ENCODE data around the gene BHMT2.

DNA sequence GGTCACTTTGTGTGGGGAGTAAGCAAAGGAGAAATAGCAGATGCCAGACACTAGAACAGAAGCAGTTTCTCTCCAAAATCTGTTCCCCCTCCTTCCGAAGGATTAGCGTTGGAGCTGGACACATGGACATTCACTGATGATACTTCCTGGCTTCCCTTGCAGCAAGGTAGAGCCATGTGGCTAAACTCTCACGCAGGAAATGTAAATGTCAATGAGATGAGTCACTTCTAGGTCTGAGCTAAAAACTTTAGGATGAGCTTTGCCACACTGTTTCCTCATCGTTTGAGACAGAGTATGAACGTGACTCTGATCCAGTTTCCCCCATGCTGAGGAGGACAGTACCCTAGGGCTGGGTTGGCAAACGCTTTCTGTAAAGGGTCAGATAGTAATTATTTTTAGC lies 5.1 kb downstream of the BHMT2 start:
- TF ChIP-seq, protein P1, sequence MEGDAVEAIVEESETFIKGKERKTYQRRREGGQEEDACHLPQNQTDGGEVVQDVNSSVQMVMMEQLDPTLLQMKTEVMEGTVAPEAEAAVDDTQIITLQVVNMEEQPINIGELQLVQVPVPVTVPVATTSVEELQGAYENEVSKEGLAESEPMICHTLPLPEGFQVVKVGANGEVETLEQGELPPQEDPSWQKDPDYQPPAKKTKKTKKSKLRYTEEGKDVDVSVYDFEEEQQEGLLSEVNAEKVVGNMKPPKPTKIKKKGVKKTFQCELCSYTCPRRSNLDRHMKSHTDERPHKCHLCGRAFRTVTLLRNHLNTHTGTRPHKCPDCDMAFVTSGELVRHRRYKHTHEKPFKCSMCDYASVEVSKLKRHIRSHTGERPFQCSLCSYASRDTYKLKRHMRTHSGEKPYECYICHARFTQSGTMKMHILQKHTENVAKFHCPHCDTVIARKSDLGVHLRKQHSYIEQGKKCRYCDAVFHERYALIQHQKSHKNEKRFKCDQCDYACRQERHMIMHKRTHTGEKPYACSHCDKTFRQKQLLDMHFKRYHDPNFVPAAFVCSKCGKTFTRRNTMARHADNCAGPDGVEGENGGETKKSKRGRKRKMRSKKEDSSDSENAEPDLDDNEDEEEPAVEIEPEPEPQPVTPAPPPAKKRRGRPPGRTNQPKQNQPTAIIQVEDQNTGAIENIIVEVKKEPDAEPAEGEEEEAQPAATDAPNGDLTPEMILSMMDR (IDR thresholded peaks at IDR 0.05) = no peak
- TF ChIP-seq POLR2A (IDR thresholded peaks at IDR 0.05) = no peak
- no peak for TF ChIP-seq EP300 (IDR thresholded peaks at IDR 0.05)

All from tibial nerve (tissue), 4 donors.